Lower leg skin (tissue), 4 donors: ENCODE measurements around the gene APBA2. TPM values are rescaled to one million over a fixed set of nuclear protein-coding genes. Genes with fewer than 3 reads are reported as not detected.
"Not testable (repeated sequence)": the region's sequence is repeated elsewhere in the genome, so short reads cannot be mapped to it uniquely, and the experiment has no call there.

ENCODE experiments used
- DNase-seq, 2 donors: peaks; one replicate each; pipeline ENCODE4 v3.0.0-alpha.2; 2019; ENCODE audit warnings: low spot score in 2 of 2
- H3K4me3 ChIP-seq: fragments of 200-600 bp; sonication (generic); 2 replicates; pipeline ENCODE4 v1.5.1; 2017; ENCODE audit warnings: mild to moderate bottlenecking, low read depth; ENCODE audit not compliant: poor library complexity, severe bottlenecking
- CTCF ChIP-seq, 3 donors: fragments of 450-650 bp; IDR thresholded peaks; one replicate each; pipeline ENCODE4 v1.5.1; 2016; ENCODE audit warnings: antibody characterized with exemption in 3 of 3, mild to moderate bottlenecking in 3 of 3, moderate library complexity in 2 of 3
- POLR2A ChIP-seq, 2 donors: fragments of 450-650 bp; IDR thresholded peaks; one replicate each; pipeline ENCODE4 v1.6.1; 2016 to 2017; ENCODE audit warnings: antibody characterized with exemption in 2 of 2, mild to moderate bottlenecking in 1 of 2, moderate library complexity in 1 of 2
- WGBS, 2 donors: methylation state at CpG; one replicate each; pipeline ENCODE4 v1.1.5; 2018; 5-methylcytosine and 5-hydroxymethylcytosine counted together
- intact Hi-C: fragments of 100-400 bp; cut with DNase I; formaldehyde crosslinking; loops from one replicate; pipeline ENCODE4 v1.15.0; 2023; ENCODE audit warnings: low total_unique reads
- total RNA-seq, 4 donors: library from RNA; depleted of rRNA; stranded (reverse); fragments of >200 nt; gene quantifications; one replicate each; pipeline ENCODE4 v1.1.0, GENCODE V29; 2016

The APBA2 gene
- total RNA-seq, 4 donors from 2014 or later, result 0.80 to 1.9 (median 1.6) TPM

- no peak for DNase-seq
- no peak overlapping the region for H3K4me3 ChIP-seq
- TF ChIP-seq CTCF (IDR thresholded peaks at IDR 0.05) (no peak), POLR2A (IDR thresholded peaks at IDR 0.05) (no peak)
- 82 to 91% methylated on average over 3 of the region's 3 CpGs for WGBS, 2 donors
- intact Hi-C loops, result no loop called here
Observed at GRCh38 chr15:29016518-29016917, 130.7 kb downstream of the APBA2 start.

GRCh38 chr15:29018120-29018805, 132.5 kb downstream of the APBA2 start:
- TF ChIP-seq CTCF (IDR thresholded peaks at IDR 0.05) (no peak), POLR2A (IDR thresholded peaks at IDR 0.05) (no peak)
- WGBS, 2 donors, result 75 to 90% methylated on average over 8 of the region's 8 CpGs
- no peak for DNase-seq
- intact Hi-C loops, result no loop called here
- no peak overlapping the region for H3K4me3 ChIP-seq

- no peak for DNase-seq
- no peak overlapping the region for H3K4me3 ChIP-seq
- WGBS, 2 donors, result 77 to 81% methylated on average over 9 of the region's 9 CpGs
- intact Hi-C loops, result no loop called here
- TF ChIP-seq POLR2A (IDR thresholded peaks at IDR 0.05) (no peak), CTCF (IDR thresholded peaks at IDR 0.05) (no peak)
Observed at GRCh38 chr15:29018995-29019976, 133.5 kb downstream of the APBA2 start.

DNA sequence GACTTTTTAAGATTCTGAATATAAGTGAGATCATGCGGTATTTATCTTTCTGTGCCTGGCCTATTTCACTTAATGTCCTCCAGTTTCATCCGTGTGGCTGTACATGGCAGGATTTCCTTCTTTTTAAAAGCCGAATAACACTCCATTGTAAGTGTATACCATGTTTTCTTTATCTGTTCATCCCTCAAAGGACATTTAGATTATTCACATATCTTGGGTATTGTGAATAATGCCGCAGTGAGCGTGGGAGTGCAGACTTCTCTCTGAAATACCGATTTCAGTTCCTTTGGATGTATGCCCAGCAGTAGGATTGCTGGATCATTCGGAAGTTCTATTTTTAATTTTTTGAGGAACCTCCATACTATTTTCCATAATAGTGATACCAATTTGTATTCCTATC, 136.1 kb downstream of the APBA2 start:
- no peak for TF ChIP-seq POLR2A (IDR thresholded peaks at IDR 0.05)
- TF ChIP-seq CTCF (IDR thresholded peaks at IDR 0.05), result no peak
- intact Hi-C loops, result no loop called here
- no peak overlapping the region for H3K4me3 ChIP-seq
- no peak for DNase-seq
- WGBS, 2 donors, result 80 to 82% methylated on average over 7 of the region's 7 CpGs

DNA sequence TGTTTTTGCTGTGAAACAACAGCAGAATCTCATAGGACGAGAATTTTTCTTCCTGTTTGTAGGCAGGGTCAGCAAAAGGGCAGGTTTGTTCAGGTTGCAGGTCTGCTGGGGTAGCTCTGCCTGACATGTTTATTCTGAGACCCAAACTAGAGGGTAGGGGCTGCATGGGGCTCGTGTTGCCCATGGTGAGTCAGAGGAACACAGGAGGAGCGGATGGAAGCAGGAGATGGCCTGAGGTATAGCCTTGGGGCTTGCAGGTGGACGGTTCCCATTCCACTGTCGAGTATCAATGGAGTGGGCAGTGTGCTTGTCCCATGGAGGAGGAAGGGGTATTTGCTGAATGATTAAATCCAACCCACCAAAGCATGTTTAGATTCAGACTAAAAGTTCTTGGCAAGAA, 138.9 kb downstream of the APBA2 start:
- peak in 1 of 2 donors; percentile 42 for DNase-seq

DNA sequence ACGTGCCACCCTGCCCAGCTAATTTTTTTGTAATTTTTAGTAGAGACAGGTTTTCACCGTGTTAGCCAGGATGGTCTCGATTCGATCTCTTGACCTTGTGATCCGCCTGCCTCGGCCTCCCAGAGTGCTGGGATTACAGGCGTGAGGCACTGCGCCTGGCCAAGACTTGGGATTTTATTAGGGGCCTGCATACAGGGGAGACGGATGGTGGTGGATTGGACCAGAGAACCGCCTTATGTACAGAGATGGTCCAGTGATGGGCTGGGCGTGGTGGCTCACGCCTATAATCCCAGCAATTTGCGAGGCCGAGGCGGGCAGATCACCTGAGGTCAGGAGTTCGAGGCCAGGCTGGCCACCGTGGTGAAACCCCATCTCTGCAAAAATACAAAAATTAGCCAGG, 139.6 kb downstream of the APBA2 start:
- peak in 1 of 2 donors; percentile 52 for DNase-seq
- WGBS, 2 donors, result 97% methylated on average over 17 of the region's 17 CpGs
- intact Hi-C loops, H3K4me3 ChIP-seq: not testable (repeated sequence)

More for the DNA sequence above, 138.9 kb downstream of the APBA2 start:
- 67 to 71% methylated on average over 5 of the region's 5 CpGs for WGBS, 2 donors
- TF ChIP-seq POLR2A (IDR thresholded peaks at IDR 0.05) (no peak), CTCF (IDR thresholded peaks at IDR 0.05) (no peak)
- intact Hi-C loops, result no loop called here
- no peak overlapping the region for H3K4me3 ChIP-seq

- DNase-seq, result not testable (repeated sequence)
Observed at GRCh38 chr15:29028158-29028557, 142.4 kb downstream of the APBA2 start.

More at GRCh38 chr15:29028158-29028557, 142.4 kb downstream of the APBA2 start:
- intact Hi-C loops, H3K4me3 ChIP-seq: not testable (repeated sequence)
